ENCODE measurements around the gene FAM89B.

The FAM89B gene

GRCh38 chr11:65621460-65621859, 49.1 kb downstream of the FAM89B start:
- no peak overlapping the region for H3K4me3 ChIP-seq (ENCODE audit: low read length)
- WGBS (ENCODE audit: insufficient coverage, insufficient read length): no CpG with 5 or more reads among the region's 14 CpGs
- H3K9me3 ChIP-seq (ENCODE audit: control insufficient read depth, insufficient read depth, low read length): no peaks in the 10 kb centered on the region
- DNase-seq (ENCODE audit: low read depth, low spot score): no peak
- H3K36me3 ChIP-seq (ENCODE audit: control insufficient read depth, insufficient read depth, low read length): peaks cover 47% of the 10 kb centered on the region
- 0 out of 2 replicates have a peak, but pooled peaks cover 2% of the 10 kb centered on the region for H3K4me1 ChIP-seq (ENCODE audit: control insufficient read depth, insufficient read depth, low read length)
- H3K27ac ChIP-seq (ENCODE audit: low read length): no peak overlapping the region
- H3K27me3 ChIP-seq (ENCODE audit: control insufficient read depth, insufficient read depth, low read length): no peaks in the 10 kb centered on the region

GRCh38 chr11:65622011-65622410, 49.7 kb downstream of the FAM89B start:
- Histone ChIP-seq H3K27ac (ENCODE audit: low read length) (no peak overlapping the region), H3K9me3 (ENCODE audit: control insufficient read depth, insufficient read depth, low read length) (no peaks in the 10 kb centered on the region), H3K36me3 (ENCODE audit: control insufficient read depth, insufficient read depth, low read length) (peaks cover 52% of the 10 kb centered on the region), H3K27me3 (ENCODE audit: control insufficient read depth, insufficient read depth, low read length) (no peaks in the 10 kb centered on the region), H3K4me3 (ENCODE audit: low read length) (no peak overlapping the region), H3K4me1 (ENCODE audit: control insufficient read depth, insufficient read depth, low read length) (no peaks in the 10 kb centered on the region)
- no CpG with 5 or more reads among the region's 16 CpGs for WGBS (ENCODE audit: insufficient coverage, insufficient read length)
- DNase-seq (ENCODE audit: low read depth, low spot score): no peak

DNA sequence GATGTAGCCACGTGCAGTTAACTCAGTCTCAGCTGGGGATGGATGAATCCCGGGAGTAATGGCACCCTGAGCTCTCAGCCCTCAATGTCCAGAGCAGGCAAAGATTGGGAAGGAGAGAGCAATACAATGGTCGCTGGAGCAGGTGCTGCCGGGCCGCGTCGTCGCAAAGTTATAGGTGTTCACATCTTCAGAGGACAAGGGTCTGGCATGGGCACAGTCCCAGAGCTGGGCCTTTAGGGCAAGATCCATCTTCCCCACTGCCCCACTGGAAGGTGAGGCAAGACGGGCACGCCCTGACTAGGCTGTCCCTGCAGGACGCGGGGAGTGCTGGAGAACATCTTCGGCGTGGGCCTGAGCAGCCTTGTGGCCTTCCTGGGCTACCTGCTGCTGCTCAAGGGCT, 50.8 kb downstream of the FAM89B start:
- Histone ChIP-seq H3K36me3 (ENCODE audit: control insufficient read depth, insufficient read depth, low read length) (peaks cover 54% of the 10 kb centered on the region), H3K4me3 (ENCODE audit: low read length) (no peak overlapping the region), H3K9me3 (ENCODE audit: control insufficient read depth, insufficient read depth, low read length) (no peaks in the 10 kb centered on the region), H3K27ac (ENCODE audit: low read length) (no peak overlapping the region), H3K27me3 (ENCODE audit: control insufficient read depth, insufficient read depth, low read length) (no peaks in the 10 kb centered on the region), H3K4me1 (ENCODE audit: control insufficient read depth, insufficient read depth, low read length) (no peaks in the 10 kb centered on the region)
- no peak for DNase-seq (ENCODE audit: low read depth, low spot score)
- WGBS (ENCODE audit: insufficient coverage, insufficient read length): no CpG with 5 or more reads among the region's 14 CpGs
